Liver (tissue), 9 donors: ENCODE data around the gene COX20. TPM values are rescaled to one million over a fixed set of nuclear protein-coding genes. Genes with fewer than 3 reads are reported as not detected.

Source experiments
- DNase-seq: peaks from one replicate; pipeline ENCODE4 v3.0.0-alpha.2; 2017; ENCODE audit warnings: low spot score
- H3K27ac ChIP-seq, 2 donors: one replicate each; pipeline ENCODE4 v1.7.0; 2013; ENCODE audit warnings: inconsistent platforms in 2 of 2, low read length in 2 of 2, control low read depth in 1 of 2, low read depth in 1 of 2, mild to moderate bottlenecking in 1 of 2
- H3K27me3 ChIP-seq, 4 donors: one replicate each; pipeline versions ENCODE4 v1.6.1 to v1.7.0; 2013; ENCODE audit warnings: low read length in 3 of 4, inconsistent platforms in 1 of 4, mild to moderate bottlenecking in 1 of 4, moderate library complexity in 1 of 4; ENCODE audit not compliant: control insufficient read depth in 4 of 4, insufficient read depth in 4 of 4
- H3K36me3 ChIP-seq, 4 donors: one replicate each; pipeline versions ENCODE4 v1.6.1 to v1.7.0; 2013; ENCODE audit warnings: low read length in 3 of 4, mild to moderate bottlenecking in 3 of 4, low read depth in 1 of 4, moderate library complexity in 1 of 4; ENCODE audit not compliant: control insufficient read depth in 4 of 4, insufficient read depth in 3 of 4
- H3K4me1 ChIP-seq, 4 donors: one replicate each; pipeline versions ENCODE4 v1.6.1 to v1.7.0; 2013; ENCODE audit warnings: low read length in 3 of 4, mild to moderate bottlenecking in 3 of 4, moderate library complexity in 1 of 4; ENCODE audit not compliant: control insufficient read depth in 4 of 4, insufficient read depth in 4 of 4
- H3K4me3 ChIP-seq, 3 donors: one replicate each; pipeline versions ENCODE4 v1.6.1 to v1.7.0; 2013; ENCODE audit warnings: low read length in 3 of 3, control low read depth in 1 of 3, low read depth in 1 of 3, mild to moderate bottlenecking in 1 of 3
- H3K9ac ChIP-seq, 2 donors: one replicate each; pipeline ENCODE4 v1.7.0; 2013; ENCODE audit warnings: low read length in 2 of 2, mild to moderate bottlenecking in 2 of 2, moderate library complexity in 2 of 2, control low read depth in 1 of 2, low read depth in 1 of 2
- H3K9me3 ChIP-seq, 4 donors: one replicate each; pipeline versions ENCODE4 v1.6.1 to v1.7.0; 2013; ENCODE audit warnings: low read length in 3 of 4; ENCODE audit not compliant: control insufficient read depth in 4 of 4
- ATF3 ChIP-seq: IDR thresholded peaks from 2 replicates; pipeline ENCODE4 v1.6.1; 2016; ENCODE audit warnings: antibody characterized with exemption
- CTCF ChIP-seq: fragments of 150-350 bp; IDR thresholded peaks from 2 replicates; pipeline ENCODE4 v1.5.1; 2017; ENCODE audit warnings: improper control_type of control experiment, low read depth, low read length; ENCODE audit not compliant: missing input control
- EGR1 ChIP-seq, 2 donors: IDR thresholded peaks; 2 replicates each; pipeline ENCODE4 v1.6.1; 2016 to 2018; ENCODE audit warnings: antibody characterized with exemption in 2 of 2, low read depth in 2 of 2
- FOXA1 ChIP-seq: IDR thresholded peaks from 2 replicates; pipeline ENCODE4 v1.6.1; 2016; ENCODE audit warnings: antibody characterized with exemption
- GABPA ChIP-seq, 2 donors: IDR thresholded peaks in 1 of 2; conservative IDR thresholded peaks in 1 of 2; 2 replicates each; pipeline ENCODE4 v1.6.1; 2016; ENCODE audit warnings: antibody characterized with exemption in 2 of 2, mild to moderate bottlenecking in 1 of 2, moderate library complexity in 1 of 2
- HNF4A ChIP-seq, 2 donors: conservative IDR thresholded peaks; 2 replicates each; pipeline ENCODE4 v1.6.1; 2016; ENCODE audit warnings: antibody characterized with exemption in 2 of 2, mild to moderate bottlenecking in 2 of 2
- HNF4G ChIP-seq: IDR thresholded peaks from 2 replicates; pipeline ENCODE4 v1.6.1; 2016; ENCODE audit warnings: antibody characterized with exemption
- JUND ChIP-seq, 2 donors: IDR thresholded peaks; 2 replicates each; pipeline ENCODE4 v1.6.1; 2016; ENCODE audit warnings: antibody characterized with exemption in 2 of 2
- MAX ChIP-seq: IDR thresholded peaks from 2 replicates; pipeline ENCODE4 v1.6.1; 2016; ENCODE audit warnings: antibody characterized with exemption
- RAD21 ChIP-seq, 2 donors: IDR thresholded peaks; 2 replicates each; pipeline ENCODE4 v1.6.1; 2016; ENCODE audit warnings: antibody characterized with exemption in 2 of 2, mild to moderate bottlenecking in 2 of 2
- RXRA ChIP-seq, 2 donors: IDR thresholded peaks; 2 replicates each; pipeline ENCODE4 v1.6.1; 2017 to 2018; ENCODE audit warnings: antibody characterized with exemption in 2 of 2, mild to moderate bottlenecking in 1 of 2
- SP1 ChIP-seq: IDR thresholded peaks from 2 replicates; pipeline ENCODE4 v1.6.1; 2018; ENCODE audit warnings: antibody characterized with exemption, mild to moderate bottlenecking
- TAF1 ChIP-seq: conservative IDR thresholded peaks from 2 replicates; pipeline ENCODE4 v1.6.1; 2016; ENCODE audit warnings: antibody characterized with exemption, mild to moderate bottlenecking
- YY1 ChIP-seq: IDR thresholded peaks from 2 replicates; pipeline ENCODE4 v1.6.1; 2016; ENCODE audit warnings: antibody characterized with exemption, mild to moderate bottlenecking
- ZBTB33 ChIP-seq: IDR thresholded peaks from 2 replicates; pipeline ENCODE4 v1.6.1; 2016; ENCODE audit warnings: antibody characterized with exemption
- WGBS: extraction: QIAGEN DNeasy Blood & Tissue Kit; methylation state at CpG from one replicate; pipeline ENCODE4 v1.1.7; 2013; 5-methylcytosine and 5-hydroxymethylcytosine counted together
- polyA plus RNA-seq, 2 donors: library from polyadenylated mRNA; stranded (reverse) in 1 of 2; unstranded in 1 of 2; fragments of 200-250 nt in 1 of 2; fragments of >200 nt in 1 of 2; fragmentation: Nextera tagmentation in 1 of 2; extraction: Ambion mirVana in 1 of 2; gene quantifications; one replicate each; pipeline versions ENCODE4 v1.2.1 to v1.2.3, GENCODE V29; 2013 to 2015
- total RNA-seq, 2 donors: library from RNA; depleted of rRNA; stranded (reverse); fragments of >200 nt; gene quantifications; one replicate each; pipeline ENCODE4 v1.2.3, GENCODE V29; 2014
- donor health status: healthy.
- donor health status: healthy.
- donor health status: healthy.
- donor health status: healthy.
- donor health status: healthy.

Gene COX20
- total and polyA plus RNA-seq, 4 donors: 16.7 to 45.7 (median 19.0) TPM

- WGBS: 84% methylated on average over 4 of the region's 4 CpGs
- H3K27me3 ChIP-seq: no peaks in the 10 kb centered on the region
- peaks cover 0 to 5% (median 4%) of the 10 kb centered on the region in 4 donors for H3K4me1 ChIP-seq
- H3K27ac ChIP-seq: no peak overlapping the region
- H3K9me3 ChIP-seq: no peaks in the 10 kb centered on the region
- H3K36me3 ChIP-seq: no peaks in the 10 kb centered on the region
- TF ChIP-seq YY1: no peak
- TF ChIP-seq RXRA (IDR thresholded peaks at IDR 0.05): no peak
- TF ChIP-seq MAX: no peak
- TF ChIP-seq JUND (IDR thresholded peaks at IDR 0.05): no peak
- no peak for TF ChIP-seq SP1
- no peak for TF ChIP-seq CTCF
- TF ChIP-seq HNF4G: no peak
- TF ChIP-seq ZBTB33: no peak
- TF ChIP-seq HNF4A (conservative IDR thresholded peaks at IDR 0.05): no peak
- no peak for TF ChIP-seq ATF3
- TF ChIP-seq EGR1 (IDR thresholded peaks at IDR 0.05; ENCODE audit: low read depth in 2 of 2): no peak
- no peak for DNase-seq
- no peak overlapping the region for H3K4me3 ChIP-seq
- no peak overlapping the region for H3K9ac ChIP-seq
Observed at GRCh38 chr1:244789276-244789580, 46.2 kb upstream of the COX20 start.

- 73% methylated on average over 4 of the region's 4 CpGs for WGBS
- H3K4me3 ChIP-seq: no peak overlapping the region
- DNase-seq: no peak
- no peak overlapping the region for H3K27ac ChIP-seq
- TF ChIP-seq HNF4G (no peak), CTCF (no peak), MAX (no peak), EGR1 (IDR thresholded peaks at IDR 0.05; ENCODE audit: low read depth in 2 of 2) (no peak), HNF4A (conservative IDR thresholded peaks at IDR 0.05) (no peak), RAD21 (IDR thresholded peaks at IDR 0.05) (no peak), RXRA (IDR thresholded peaks at IDR 0.05) (no peak), FOXA1 (no peak), TAF1 (no peak), GABPA (IDR thresholded peaks at IDR 0.05 in 1 of 2, conservative IDR thresholded peaks at IDR 0.05 in 1 of 2) (no peak), JUND (IDR thresholded peaks at IDR 0.05) (no peak), ZBTB33 (no peak), YY1 (no peak)
- no peaks in the 10 kb centered on the region for H3K36me3 ChIP-seq
- H3K9me3 ChIP-seq: no peaks in the 10 kb centered on the region
- no peaks in the 10 kb centered on the region for H3K27me3 ChIP-seq
- H3K4me1 ChIP-seq: peaks cover 0 to 8% (median 4%) of the 10 kb centered on the region in 4 donors
- H3K9ac ChIP-seq: no peak overlapping the region
Observed at GRCh38 chr1:244789731-244790130, 45.7 kb upstream of the COX20 start.
